Breast epithelium (tissue), 4 donors: ENCODE results near the gene IGFBP1. TPM values are rescaled to one million over a fixed set of nuclear protein-coding genes. Genes with fewer than 3 reads are reported as not detected.

Experiments
- DNase-seq, 2 donors: peaks; one replicate each; pipeline ENCODE4 v3.0.0-alpha.2; 2019; ENCODE audit warnings: low spot score in 2 of 2
- H3K27ac ChIP-seq, 2 donors: fragments of 200-600 bp; sonication (generic) in 1 of 2; one replicate each; pipeline ENCODE4 v1.5.1; 2016 to 2019; ENCODE audit warnings: mild to moderate bottlenecking in 1 of 2
- H3K27me3 ChIP-seq, 2 donors: fragments of 200-600 bp; sonication (generic) in 1 of 2; one replicate each; pipeline versions ENCODE4 v1.5.1 to v1.6.0; 2017 to 2019; ENCODE audit warnings: control low read depth in 1 of 2, mild to moderate bottlenecking in 1 of 2
- H3K36me3 ChIP-seq: fragments of 200-600 bp; one replicate; pipeline ENCODE4 v1.5.1; 2019
- H3K4me1 ChIP-seq, 2 donors: fragments of 200-600 bp; sonication (generic); one replicate each; pipeline ENCODE4 v1.5.1; 2016 to 2019; ENCODE audit warnings: control low read depth in 1 of 2
- H3K4me3 ChIP-seq, 3 donors: fragments of 200-600 bp; sonication (generic); 1 replicate in 2 of 3; 2 replicates in 1 of 3; pipeline ENCODE4 v1.5.1; 2016 to 2019; ENCODE audit warnings: mild to moderate bottlenecking in 3 of 3, moderate library complexity in 2 of 3
- H3K9me3 ChIP-seq, 2 donors: fragments of 200-600 bp; sonication (generic) in 1 of 2; one replicate each; pipeline ENCODE4 v1.5.1; 2016 to 2019; ENCODE audit warnings: control low read depth in 1 of 2
- CTCF ChIP-seq, 3 donors: fragments of 450-650 bp; IDR thresholded peaks; one replicate each; pipeline ENCODE4 v1.5.1; 2016 to 2017; ENCODE audit warnings: antibody characterized with exemption in 3 of 3, mild to moderate bottlenecking in 3 of 3, moderate library complexity in 3 of 3
- POLR2A ChIP-seq: fragments of 450-650 bp; IDR thresholded peaks from one replicate; pipeline ENCODE4 v1.6.1; 2016; ENCODE audit warnings: antibody characterized with exemption, mild to moderate bottlenecking, moderate library complexity
- POLR2AphosphoS5 ChIP-seq, 3 donors: sonication (generic); formaldehyde crosslinking; IDR thresholded peaks; one replicate each; pipeline ENCODE4 v1.6.1; 2017; ENCODE audit warnings: antibody characterized with exemption in 3 of 3
- intact Hi-C: fragments of 100-400 bp; cut with DNase I; formaldehyde crosslinking; loops from one replicate; pipeline ENCODE4 v1.15.1; 2023; ENCODE audit warnings: low total_unique reads
- total RNA-seq, 3 donors: library from RNA; depleted of rRNA; stranded (reverse); fragments of >200 nt; gene quantifications; one replicate each; pipeline ENCODE4 v1.1.0, GENCODE V29; 2016

IGFBP1 gene
- total RNA-seq, 3 donors from 2014 or later = 0.98 to 1.3 TPM; not detected in 1

GRCh38 chr7:45910855-45911254 is 22.6 kb downstream of the IGFBP1 start:
- H3K27me3 ChIP-seq = no peaks in the 10 kb centered on the region
- no peak for TF ChIP-seq POLR2A
- no peak for TF ChIP-seq POLR2AphosphoS5 (IDR thresholded peaks at IDR 0.05)
- TF ChIP-seq CTCF (IDR thresholded peaks at IDR 0.05) = no peak
- H3K9me3 ChIP-seq = no peaks in the 10 kb centered on the region
- no peak for DNase-seq
- H3K4me1 ChIP-seq = no peaks in the 10 kb centered on the region
- H3K36me3 ChIP-seq = no peaks in the 10 kb centered on the region
- intact Hi-C loops = no loop called here
- H3K4me3 ChIP-seq = no peak overlapping the region
- no peak overlapping the region for H3K27ac ChIP-seq

DNA sequence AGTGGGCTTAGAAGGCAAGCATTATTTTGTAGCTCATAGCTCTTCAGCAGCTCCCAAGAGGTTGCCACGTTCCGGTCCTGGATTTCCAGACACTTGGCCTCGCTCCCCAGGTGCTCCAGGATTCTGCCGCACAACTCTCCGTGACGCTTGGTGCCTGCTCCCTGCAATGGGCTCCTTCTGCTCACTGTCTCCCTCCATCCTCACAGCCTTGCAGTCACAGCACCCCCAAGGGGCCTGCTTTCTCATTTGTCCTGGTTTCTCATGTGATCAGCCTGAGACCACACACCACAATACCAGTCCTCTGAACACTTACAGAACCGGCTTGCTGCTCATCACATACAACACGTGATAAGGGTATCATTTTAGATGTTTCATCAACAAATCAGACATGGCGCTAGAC is 23.0 kb downstream of the IGFBP1 start:
- H3K27me3 ChIP-seq = no peaks in the 10 kb centered on the region
- no peaks in the 10 kb centered on the region for H3K36me3 ChIP-seq
- no peak overlapping the region for H3K27ac ChIP-seq
- H3K9me3 ChIP-seq = no peaks in the 10 kb centered on the region
- no peak for TF ChIP-seq POLR2AphosphoS5 (IDR thresholded peaks at IDR 0.05)
- no peak for TF ChIP-seq CTCF (IDR thresholded peaks at IDR 0.05)
- no peak for TF ChIP-seq POLR2A
- no peak for DNase-seq
- intact Hi-C loops = no loop called here
- H3K4me1 ChIP-seq = no peaks in the 10 kb centered on the region
- H3K4me3 ChIP-seq = no peak overlapping the region

DNA sequence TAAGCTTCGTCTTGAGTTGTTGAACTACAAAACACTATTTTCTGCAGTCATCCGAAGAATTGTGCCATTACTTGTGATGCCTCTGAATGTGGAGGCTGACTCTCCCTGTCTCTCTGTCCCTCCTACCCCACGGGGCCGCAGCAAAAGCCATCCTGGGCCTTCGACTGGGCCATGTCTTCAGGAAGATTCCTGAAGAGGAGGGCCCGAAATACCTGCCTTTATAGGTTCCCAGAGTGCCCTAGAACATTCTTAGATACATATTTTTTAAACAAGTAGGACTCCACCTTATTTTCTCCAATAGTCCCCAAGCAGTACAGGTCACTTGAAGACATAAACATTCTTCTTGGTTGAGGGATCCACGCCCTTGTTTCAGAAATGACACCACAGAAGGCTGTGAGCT is 24.7 kb downstream of the IGFBP1 start:
- no peak for DNase-seq
- intact Hi-C loops = no loop called here
- no peaks in the 10 kb centered on the region for H3K36me3 ChIP-seq
- H3K9me3 ChIP-seq = no peaks in the 10 kb centered on the region
- TF ChIP-seq CTCF (IDR thresholded peaks at IDR 0.05) (no peak), POLR2A (no peak), POLR2AphosphoS5 (IDR thresholded peaks at IDR 0.05) (no peak)
- no peaks in the 10 kb centered on the region for H3K27me3 ChIP-seq
- no peaks in the 10 kb centered on the region for H3K4me1 ChIP-seq
- H3K27ac ChIP-seq = no peak overlapping the region
- no peak overlapping the region for H3K4me3 ChIP-seq

- Histone ChIP-seq H3K4me1 (peaks cover 0 to 7% of the 10 kb centered on the region in 2 donors), H3K4me3 (no peak overlapping the region), H3K27ac (no peak overlapping the region), H3K9me3 (no peaks in the 10 kb centered on the region), H3K27me3 (no peaks in the 10 kb centered on the region), H3K36me3 (no peaks in the 10 kb centered on the region)
- no peak for TF ChIP-seq CTCF (IDR thresholded peaks at IDR 0.05)
- no peak for TF ChIP-seq POLR2AphosphoS5 (IDR thresholded peaks at IDR 0.05)
- no peak for TF ChIP-seq POLR2A
- intact Hi-C loops = no loop called here
- DNase-seq = no peak
These were observed 26.6 kb downstream of the IGFBP1 start for GRCh38 chr7:45914911-45915310.

DNA sequence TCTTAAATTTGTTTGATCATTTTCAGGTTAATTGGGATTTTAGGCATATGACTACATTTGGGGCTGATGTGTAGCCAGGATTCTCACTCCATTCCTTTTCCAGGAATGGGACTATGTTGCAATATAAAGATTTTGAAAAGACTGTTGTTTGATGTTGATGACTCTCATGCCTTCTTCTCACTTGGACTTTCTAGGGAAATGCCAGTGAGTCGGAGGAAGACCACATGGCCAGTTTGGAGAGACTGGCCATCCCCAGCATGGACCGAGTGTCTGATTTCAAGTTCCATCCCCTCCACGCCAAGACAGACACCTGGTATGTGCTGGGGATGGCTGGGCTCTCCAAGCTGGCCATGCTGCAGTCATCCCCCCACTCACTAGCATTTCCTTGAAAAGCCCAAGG is 27.3 kb downstream of the IGFBP1 start:
- peaks cover 0 to 7% of the 10 kb centered on the region in 2 donors for H3K4me1 ChIP-seq
- no peaks in the 10 kb centered on the region for H3K9me3 ChIP-seq
- intact Hi-C loops = no loop called here
- no peaks in the 10 kb centered on the region for H3K27me3 ChIP-seq
- no peak for DNase-seq
- no peak overlapping the region for H3K27ac ChIP-seq
- H3K4me3 ChIP-seq = no peak overlapping the region
- no peaks in the 10 kb centered on the region for H3K36me3 ChIP-seq
- TF ChIP-seq POLR2AphosphoS5 (IDR thresholded peaks at IDR 0.05) (no peak), POLR2A (no peak), CTCF (IDR thresholded peaks at IDR 0.05) (no peak)
